ENCODE measurements around the gene PJVK. TPM values are rescaled to one million over a fixed set of nuclear protein-coding genes. Genes with fewer than 3 reads are reported as not detected.

The PJVK gene
- total and polyA plus RNA-seq, 2 donors (not counting 3 experiments of a cell fraction or from before 2014, with no cell fraction given): 1.3 to 1.4 TPM

DNA sequence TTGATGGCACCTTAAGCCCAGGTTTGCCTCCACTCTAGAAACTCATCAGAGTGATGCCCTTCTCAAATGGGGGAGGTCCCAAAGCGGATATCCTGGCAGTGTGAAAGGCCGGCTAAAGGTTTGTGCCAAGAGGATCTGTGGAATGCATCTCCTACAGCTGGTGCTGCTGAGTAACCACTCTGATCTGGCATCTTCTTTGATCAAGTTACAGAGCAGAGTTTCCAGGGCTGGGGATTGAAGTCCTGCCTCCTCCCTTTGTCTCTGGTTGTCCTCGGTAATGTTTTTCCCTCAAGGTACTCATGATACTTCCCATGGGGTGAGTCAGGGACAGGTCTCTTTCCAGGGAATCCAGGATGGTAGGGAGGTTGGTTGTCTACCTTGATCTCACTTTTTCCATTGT lies 24.8 kb upstream of the PJVK start:
- DNase-seq (ENCODE audit: low read depth, low spot score): no peak
- Histone ChIP-seq H3K4me1 (ENCODE audit: control insufficient read depth, extremely low read depth, insufficient read depth, low read length) (no peaks in the 10 kb centered on the region), H3K27ac (ENCODE audit: insufficient read depth, low read depth, low read length) (no peak overlapping the region), H2AFZ (ENCODE audit: low read depth, low read length) (no peak overlapping the region), H3K4me3 (replicated peaks in 1 of 3; ENCODE audit: insufficient read depth in 1 of 3, low read depth in 1 of 3, low read length in 3 of 3) (no peak overlapping the region), H3K9me3 (replicated peaks; ENCODE audit: control insufficient read depth, insufficient read depth, low read length) (no peaks in the 10 kb centered on the region), H4K20me1 (replicated peaks; ENCODE audit: control insufficient read depth, extremely low read depth, insufficient read depth, low read length) (no peaks in the 10 kb centered on the region), H3K27me3 (ENCODE audit: control insufficient read depth in 2 of 2, insufficient read depth in 2 of 2, low read length in 2 of 2) (no peaks in the 10 kb centered on the region), H3K4me2 (ENCODE audit: insufficient read depth, low read length) (no peak overlapping the region), H3K79me2 (ENCODE audit: control insufficient read depth, insufficient read depth, low read length) (peaks cover 2% of the 10 kb centered on the region), H3K9ac (replicated peaks; ENCODE audit: extremely low read depth, insufficient read depth, low read length) (no peak overlapping the region), H3K36me3 (ENCODE audit: control insufficient read depth in 2 of 2, extremely low read depth in 1 of 2, insufficient read depth in 2 of 2, low read length in 2 of 2) (peaks cover 9 to 11% of the 10 kb centered on the region in 2 experiments), H3K9me1 (replicated peaks; ENCODE audit: control insufficient read depth, extremely low read depth, insufficient read depth, low read length) (no peaks in the 10 kb centered on the region)
- TF ChIP-seq JUN (IDR thresholded peaks at IDR 0.05; ENCODE audit: borderline replicate concordance, insufficient read depth, insufficient read length, low read depth) (no peak), MYC (IDR thresholded peaks at IDR 0.05; ENCODE audit: low read depth, low read length) (no peak), POLR2A (IDR thresholded peaks at IDR 0.05; ENCODE audit: low read depth, low read length) (no peak), MAX (IDR thresholded peaks at IDR 0.05; ENCODE audit: insufficient read depth, insufficient read length) (no peak), EZH2 (IDR thresholded peaks at IDR 0.05; ENCODE audit: borderline replicate concordance, low read depth, low read length, severe bottlenecking) (no peak), FOS (IDR thresholded peaks at IDR 0.05; ENCODE audit: borderline replicate concordance, insufficient read depth, low read length) (no peak), GATA2 (IDR thresholded peaks at IDR 0.05; ENCODE audit: insufficient read depth, insufficient read length, low read depth, low read length) (no peak), POLR2AphosphoS5 (IDR thresholded peaks at IDR 0.05; ENCODE audit: insufficient read depth, low read depth, low read length) (no peak)
- TF ChIP-seq, protein P1, sequence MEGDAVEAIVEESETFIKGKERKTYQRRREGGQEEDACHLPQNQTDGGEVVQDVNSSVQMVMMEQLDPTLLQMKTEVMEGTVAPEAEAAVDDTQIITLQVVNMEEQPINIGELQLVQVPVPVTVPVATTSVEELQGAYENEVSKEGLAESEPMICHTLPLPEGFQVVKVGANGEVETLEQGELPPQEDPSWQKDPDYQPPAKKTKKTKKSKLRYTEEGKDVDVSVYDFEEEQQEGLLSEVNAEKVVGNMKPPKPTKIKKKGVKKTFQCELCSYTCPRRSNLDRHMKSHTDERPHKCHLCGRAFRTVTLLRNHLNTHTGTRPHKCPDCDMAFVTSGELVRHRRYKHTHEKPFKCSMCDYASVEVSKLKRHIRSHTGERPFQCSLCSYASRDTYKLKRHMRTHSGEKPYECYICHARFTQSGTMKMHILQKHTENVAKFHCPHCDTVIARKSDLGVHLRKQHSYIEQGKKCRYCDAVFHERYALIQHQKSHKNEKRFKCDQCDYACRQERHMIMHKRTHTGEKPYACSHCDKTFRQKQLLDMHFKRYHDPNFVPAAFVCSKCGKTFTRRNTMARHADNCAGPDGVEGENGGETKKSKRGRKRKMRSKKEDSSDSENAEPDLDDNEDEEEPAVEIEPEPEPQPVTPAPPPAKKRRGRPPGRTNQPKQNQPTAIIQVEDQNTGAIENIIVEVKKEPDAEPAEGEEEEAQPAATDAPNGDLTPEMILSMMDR (IDR thresholded peaks at IDR 0.05; ENCODE audit: extremely low read depth in 1 of 2, insufficient read depth in 1 of 2, low read depth in 1 of 2, low read length in 2 of 2): no peak
- POLR2A ChIA-PET: interaction anchor here (1.3 kb wide), 1 partner anchor 25 kb away, joined by 4 read pairs; the partner anchor contains the start of genes PJVK and PRKRA
- dilution Hi-C loops (cut with MboI; ENCODE audit: extremely low pct_ligation_motif_present, low sequenced_read_pairs): loop anchor here (25.0 kb wide), 1 partner anchor 289 kb away; no protein-coding TSS in a partner anchor
- no peak for FAIRE-seq
- CTCF ChIA-PET: interaction anchor here (0.5 to 1.4 kb wide), 2 partner anchors 12 to 20 kb away, joined by 4 to 5 read pairs; no protein-coding TSS in a partner anchor
- no TSS peak for BruUV-seq (replicated peaks)
- intact Hi-C loops (cut with micrococcal nuclease): no loop called here
